Measurements from ENCODE around the gene CALN1.

DNA sequence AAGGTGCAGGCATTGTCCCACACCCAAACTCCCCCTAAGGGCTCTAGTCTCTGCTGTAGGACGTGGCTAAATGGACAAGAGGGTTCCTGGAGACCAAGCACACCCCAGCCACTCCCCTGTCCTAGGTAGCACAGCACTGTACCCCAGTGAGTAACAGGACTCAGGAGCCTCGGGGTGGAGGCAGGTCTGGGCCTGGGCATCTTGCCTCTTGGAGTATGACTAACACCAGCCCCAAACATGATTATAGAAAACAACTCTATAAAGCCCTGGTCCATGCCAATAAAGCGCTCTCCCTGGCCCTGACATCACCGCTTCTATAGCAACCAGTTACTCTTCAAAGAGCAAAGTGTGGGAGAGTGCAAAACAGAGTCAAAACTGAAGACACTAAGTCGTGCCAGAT is 195.0 kb downstream of the CALN1 start:
- TF ChIP-seq REST (IDR thresholded peaks at IDR 0.05), result no peak
- TF ChIP-seq, protein P1, sequence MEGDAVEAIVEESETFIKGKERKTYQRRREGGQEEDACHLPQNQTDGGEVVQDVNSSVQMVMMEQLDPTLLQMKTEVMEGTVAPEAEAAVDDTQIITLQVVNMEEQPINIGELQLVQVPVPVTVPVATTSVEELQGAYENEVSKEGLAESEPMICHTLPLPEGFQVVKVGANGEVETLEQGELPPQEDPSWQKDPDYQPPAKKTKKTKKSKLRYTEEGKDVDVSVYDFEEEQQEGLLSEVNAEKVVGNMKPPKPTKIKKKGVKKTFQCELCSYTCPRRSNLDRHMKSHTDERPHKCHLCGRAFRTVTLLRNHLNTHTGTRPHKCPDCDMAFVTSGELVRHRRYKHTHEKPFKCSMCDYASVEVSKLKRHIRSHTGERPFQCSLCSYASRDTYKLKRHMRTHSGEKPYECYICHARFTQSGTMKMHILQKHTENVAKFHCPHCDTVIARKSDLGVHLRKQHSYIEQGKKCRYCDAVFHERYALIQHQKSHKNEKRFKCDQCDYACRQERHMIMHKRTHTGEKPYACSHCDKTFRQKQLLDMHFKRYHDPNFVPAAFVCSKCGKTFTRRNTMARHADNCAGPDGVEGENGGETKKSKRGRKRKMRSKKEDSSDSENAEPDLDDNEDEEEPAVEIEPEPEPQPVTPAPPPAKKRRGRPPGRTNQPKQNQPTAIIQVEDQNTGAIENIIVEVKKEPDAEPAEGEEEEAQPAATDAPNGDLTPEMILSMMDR (IDR thresholded peaks at IDR 0.05; ENCODE audit: low read depth, low read length, missing input control), result no peak
- TF ChIP-seq RAD21 (IDR thresholded peaks at IDR 0.05), result no peak
- TF ChIP-seq ATF3 (IDR thresholded peaks at IDR 0.05), result no peak
- TF ChIP-seq YY1 (IDR thresholded peaks at IDR 0.05), result no peak
- TF ChIP-seq NR2F2 (IDR thresholded peaks at IDR 0.05), result no peak
- no peak for TF ChIP-seq SP1 (IDR thresholded peaks at IDR 0.05)
- TF ChIP-seq, protein P2, sequence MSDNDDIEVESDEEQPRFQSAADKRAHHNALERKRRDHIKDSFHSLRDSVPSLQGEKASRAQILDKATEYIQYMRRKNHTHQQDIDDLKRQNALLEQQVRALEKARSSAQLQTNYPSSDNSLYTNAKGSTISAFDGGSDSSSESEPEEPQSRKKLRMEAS (IDR thresholded peaks at IDR 0.05), result no peak
- no peak for TF ChIP-seq JUND (IDR thresholded peaks at IDR 0.05)
- no peak for TF ChIP-seq EGR1 (IDR thresholded peaks at IDR 0.05; ENCODE audit: low read depth in 2 of 2)
- TF ChIP-seq GABPA (IDR thresholded peaks at IDR 0.05 in 1 of 2, conservative IDR thresholded peaks at IDR 0.05 in 1 of 2), result no peak
- no peak for TF ChIP-seq TAF1 (conservative IDR thresholded peaks at IDR 0.05)
- TF ChIP-seq RXRA (IDR thresholded peaks at IDR 0.05), result no peak

Measured in liver (tissue), 3 donors.